HepG2 (cell line): Measurements from ENCODE around the gene SCAI. TPM values are rescaled to one million over a fixed set of nuclear protein-coding genes. Genes with fewer than 3 reads are reported as not detected.

Source experiments
- ATAC-seq: fragments of 200-7000 bp; cut with Tn5 transposase; 3 replicates; pipeline ENCODE4 v1.9.1; 2020; ENCODE audit warnings: mild to moderate bottlenecking, moderate library complexity
- BruUV-seq: library from RNA; stranded (reverse); fragments of 400-500 nt; replicated peaks from 2 replicates; lab custom pipeline; 2021; lab: Mats Ljungman, UMichigan
- CTCF ChIA-PET: fragments of 300-600 bp; formaldehyde crosslinking; extraction: SDS; loops from one replicate; lab custom pipeline; 2021; ENCODE audit warnings: low total read pairs, inconsistent platforms, low intra/inter-chr PET ratio; lab: Yijun Ruan, JAX
- POLR2A ChIA-PET: fragments of 350-600 bp; sonication (Branson Sonifier 250); formaldehyde crosslinking; loops from one replicate; lab custom pipeline; 2020; ENCODE audit warnings: antibody characterized with exemption, inconsistent platforms; lab: Yijun Ruan, JAX
- DNase-seq: peaks from one replicate; pipeline ENCODE4 v3.0.0-alpha.2; 2015; ENCODE audit warnings: low spot score
- FAIRE-seq: peaks from 3 replicates; lab custom pipeline; 2011; peaks lifted over from hg19 to GRCh38; lab: Jason Lieb, UNC
- H2AFZ ChIP-seq: one replicate; pipeline ENCODE4 v1.6.1; 2011; ENCODE audit warnings: low read length, inconsistent platforms
- H3K27ac ChIP-seq: fragments of 300-600 bp; 3 replicates; pipeline ENCODE4 v1.8.0; 2011; ENCODE audit warnings: mixed run types, mild to moderate bottlenecking, mixed read lengths, low read length, inconsistent platforms; ENCODE audit not compliant: insufficient read depth; ENCODE audit errors: extremely low read length
- H3K27me3 ChIP-seq, 2 experiments: fragments of 200-600 bp in 1 of 2; 2 replicates in 1 of 2; 3 replicates in 1 of 2; pipeline versions ENCODE4 v1.6.0 to v1.8.0; 2011; ENCODE audit warnings: low read length in 2 of 2, mild to moderate bottlenecking in 2 of 2, moderate library complexity in 2 of 2, inconsistent platforms in 1 of 2; ENCODE audit not compliant: insufficient read depth in 2 of 2, control insufficient read depth in 1 of 2
- H3K36me3 ChIP-seq, 2 experiments: fragments of 200-600 bp in 1 of 2; replicated peaks in 1 of 2; 2 replicates in 1 of 2; 3 replicates in 1 of 2; pipeline versions ENCODE4 v1.5.1 to v1.8.0; 2011; ENCODE audit warnings: low read length in 2 of 2, inconsistent platforms in 1 of 2; ENCODE audit not compliant: insufficient read depth in 2 of 2, control insufficient read depth in 1 of 2
- H3K4me1 ChIP-seq: 2 replicates; pipeline ENCODE4 v1.5.1; 2012; ENCODE audit warnings: low read length, inconsistent platforms; ENCODE audit not compliant: insufficient read depth
- H3K4me2 ChIP-seq: 2 replicates; pipeline ENCODE4 v1.6.0; 2011; ENCODE audit warnings: low read depth, low read length, inconsistent platforms
- H3K4me3 ChIP-seq, 3 experiments: fragments of 200-600 bp in 1 of 3; sonication (generic), shearing (Covaris generic) in 1 of 3; replicated peaks in 1 of 3; 2 replicates each; pipeline ENCODE4 v1.5.1; 2011 to 2016; ENCODE audit warnings: low read length in 3 of 3, inconsistent platforms in 2 of 3, low read depth in 2 of 3, mild to moderate bottlenecking in 2 of 3, control low read depth in 1 of 3, mixed read lengths in 1 of 3; ENCODE audit not compliant: insufficient read depth in 1 of 3
- H3K79me2 ChIP-seq: one replicate; pipeline ENCODE4 v1.6.1; 2011; ENCODE audit warnings: low read length, inconsistent platforms; ENCODE audit not compliant: insufficient read depth
- H3K9ac ChIP-seq: 2 replicates; pipeline ENCODE4 v1.6.0; 2011; ENCODE audit warnings: mild to moderate bottlenecking, low read depth, low read length, inconsistent platforms; ENCODE audit not compliant: insufficient read depth
- H3K9me3 ChIP-seq: 2 replicates; pipeline ENCODE4 v1.5.1; 2012; ENCODE audit warnings: mild to moderate bottlenecking, low read length
- H4K20me1 ChIP-seq: 2 replicates; pipeline ENCODE4 v1.6.0; 2011; ENCODE audit warnings: inconsistent platforms, mild to moderate bottlenecking, low read length, moderate library complexity; ENCODE audit not compliant: insufficient read depth
- AFF4 ChIP-seq: sonication (generic); formaldehyde crosslinking; IDR thresholded peaks from 2 replicates; pipeline ENCODE4 v1.4.0; 2020; ENCODE audit warnings: missing genetic modification reagents
- CENPX ChIP-seq: sonication (generic); formaldehyde crosslinking; IDR thresholded peaks from 2 replicates; pipeline ENCODE4 v1.9.0; 2021; ENCODE audit warnings: mild to moderate bottlenecking, missing genetic modification reagents, moderate library complexity
- HES4 ChIP-seq: sonication (generic); formaldehyde crosslinking; IDR thresholded peaks from 2 replicates; pipeline ENCODE4 v1.9.0; 2021; ENCODE audit warnings: mild to moderate bottlenecking, missing genetic modification reagents, borderline replicate concordance
- HOXD1 ChIP-seq: sonication (generic); formaldehyde crosslinking; IDR thresholded peaks from 2 replicates; pipeline ENCODE4 v1.5.0; 2020; ENCODE audit warnings: missing genetic modification reagents
- NFRKB ChIP-seq: fragments of 450-650 bp; IDR thresholded peaks from 2 replicates; pipeline ENCODE4 v1.6.1; 2017
- REPIN1 ChIP-seq: sonication (generic); formaldehyde crosslinking; IDR thresholded peaks from 2 replicates; pipeline ENCODE4 v1.8.0; 2022; ENCODE audit warnings: missing genetic modification reagents, low read depth, mild to moderate bottlenecking, borderline replicate concordance
- RXRB ChIP-seq: IDR thresholded peaks from 2 replicates; pipeline ENCODE4 v1.6.1; 2016; ENCODE audit warnings: borderline replicate concordance, missing genetic modification reagents, missing compliant biosample characterization
- SRY ChIP-seq: sonication (generic); formaldehyde crosslinking; IDR thresholded peaks from 2 replicates; pipeline ENCODE4 v1.8.0; 2022; ENCODE audit warnings: mild to moderate bottlenecking, missing genetic modification reagents
- TEF ChIP-seq: sonication (generic); formaldehyde crosslinking; IDR thresholded peaks from 2 replicates; pipeline ENCODE4 v1.5.0; 2020; ENCODE audit warnings: missing genetic modification reagents
- ZBTB1 ChIP-seq: sonication (generic); formaldehyde crosslinking; IDR thresholded peaks from 2 replicates; pipeline ENCODE4 v1.4.0; 2020; ENCODE audit warnings: missing genetic modification reagents, borderline replicate concordance
- ZFP36L2 ChIP-seq: sonication (generic); formaldehyde crosslinking; IDR thresholded peaks from 2 replicates; pipeline ENCODE4 v1.4.0; 2020; ENCODE audit warnings: missing genetic modification reagents
- ZNF235 ChIP-seq: sonication (generic); formaldehyde crosslinking; IDR thresholded peaks from 2 replicates; pipeline ENCODE4 v1.8.1; 2023; ENCODE audit warnings: mild to moderate bottlenecking, missing genetic modification reagents, borderline replicate concordance
- ZNF354B ChIP-seq: sonication (generic); formaldehyde crosslinking; IDR thresholded peaks from 2 replicates; pipeline ENCODE4 v1.8.0; 2022; ENCODE audit warnings: mild to moderate bottlenecking, missing genetic modification reagents
- ZNF740 ChIP-seq: sonication (generic); formaldehyde crosslinking; IDR thresholded peaks from 2 replicates; pipeline ENCODE4 v1.4.0; 2020; ENCODE audit warnings: missing genetic modification reagents
- ZSCAN25 ChIP-seq: sonication (generic); formaldehyde crosslinking; IDR thresholded peaks from 2 replicates; pipeline ENCODE4 v1.8.0; 2022; ENCODE audit warnings: mild to moderate bottlenecking, missing genetic modification reagents
- WGBS: methylation state at CpG from one replicate; pipeline ENCODE4 v1.1.6; 2017; ENCODE audit warnings: low lambda C conversion rate; 5-methylcytosine and 5-hydroxymethylcytosine counted together
- in situ Hi-C: cut with HindIII; loops from 2 replicates; pipeline ENCODE4 v1.10.0; 2017; ENCODE audit warnings: low pct_unique_long_range_greater_than_20kb; ENCODE audit not compliant: extremely low pct_ligation_motif_present
- intact Hi-C: fragments of 100-400 bp; cut with micrococcal nuclease; formaldehyde crosslinking; loops from one replicate; pipeline ENCODE4 v1.10.0; 2022; ENCODE audit not compliant: unreplicated experiment
- polyA plus RNA-seq, 8 experiments: library from polyadenylated mRNA; depleted of rRNA in 3 of 8; stranded (reverse) in 7 of 8; unstranded in 1 of 8; fragments of >200 nt; fragmentation: Illumina TruSeq in 4 of 8; extraction: Trizol in 4 of 8; gene quantifications; 2 replicates each; pipeline versions ENCODE4 v1.2.1 to v1.2.3, GENCODE V29; 2011 to 2016; ENCODE audit warnings: low read depth in 4 of 8, missing spikeins in 1 of 8, mixed read lengths in 1 of 8; ENCODE audit not compliant: insufficient read depth in 1 of 8
- total RNA-seq, 5 experiments: library from RNA; depleted of rRNA; stranded (reverse); fragments of >200 nt; fragmentation: Illumina TruSeq; extraction: Trizol; gene quantifications; 2 replicates each; pipeline ENCODE4 v1.2.3, GENCODE V29; 2016; ENCODE audit warnings: low read depth in 1 of 5

SCAI gene
- total and polyA plus RNA-seq, 2 of the 13 experiments (the other 11 are each of a cell fraction or from before 2014, with no cell fraction given), result 4.4 to 8.4 TPM

GRCh38 chr9:124968238-124968637 lies 175.1 kb downstream of the SCAI start:
- in situ Hi-C loops (no loop called here), intact Hi-C loops (no loop called here)
- FAIRE-seq, result no peak
- Histone ChIP-seq H2AFZ (no peak overlapping the region), H3K36me3 (peaks cover 6 to 11% of the 10 kb centered on the region in 2 experiments; a peak in 4 of 5 replicates), H3K4me3 (no peak overlapping the region), H3K4me2 (no peak overlapping the region), H3K27me3 (no peaks in the 10 kb centered on the region), H4K20me1 (no peaks in the 10 kb centered on the region), H3K79me2 (no peaks in the 10 kb centered on the region), H3K9ac (no peak overlapping the region), H3K4me1 (no peaks in the 10 kb centered on the region), H3K9me3 (no peaks in the 10 kb centered on the region)
- DNase-seq, result no peak
- 95% methylated on average over 9 of the region's 9 CpGs for WGBS
- POLR2A ChIA-PET, result no interaction called here
- CTCF ChIA-PET, result no interaction called here
- TF ChIP-seq ZNF354B (CRISPR knock-in tag) (no peak), ZNF235 (CRISPR knock-in tag) (no peak), ZSCAN25 (CRISPR knock-in tag) (no peak), HOXD1 (CRISPR knock-in tag) (no peak), TEF (CRISPR knock-in tag) (no peak), NFRKB (no peak), ZBTB1 (CRISPR knock-in tag) (no peak), ZNF740 (CRISPR knock-in tag) (no peak), ZFP36L2 (CRISPR knock-in tag) (no peak), REPIN1 (CRISPR knock-in tag) (no peak), RXRB (CRISPR knock-in tag) (no peak), SRY (CRISPR knock-in tag) (no peak), AFF4 (CRISPR knock-in tag) (no peak), HES4 (CRISPR knock-in tag) (no peak), CENPX (no peak)
- TF ChIP-seq, all 625 proteins: peak for 0
- no TSS peak for BruUV-seq
- H3K27ac ChIP-seq, result no peak overlapping the region
- ATAC-seq, result no peak
